ENCODE data around the gene TUBGCP2. TPM values are rescaled to one million over a fixed set of nuclear protein-coding genes. Genes with fewer than 3 reads are reported as not detected.

TUBGCP2 gene
- total and polyA plus RNA-seq, 9 of the 15 experiments (the other 6 are each of a cell fraction or from before 2014, with no cell fraction given) = 4.3 to 56.6 (median 28.4) TPM

DNA sequence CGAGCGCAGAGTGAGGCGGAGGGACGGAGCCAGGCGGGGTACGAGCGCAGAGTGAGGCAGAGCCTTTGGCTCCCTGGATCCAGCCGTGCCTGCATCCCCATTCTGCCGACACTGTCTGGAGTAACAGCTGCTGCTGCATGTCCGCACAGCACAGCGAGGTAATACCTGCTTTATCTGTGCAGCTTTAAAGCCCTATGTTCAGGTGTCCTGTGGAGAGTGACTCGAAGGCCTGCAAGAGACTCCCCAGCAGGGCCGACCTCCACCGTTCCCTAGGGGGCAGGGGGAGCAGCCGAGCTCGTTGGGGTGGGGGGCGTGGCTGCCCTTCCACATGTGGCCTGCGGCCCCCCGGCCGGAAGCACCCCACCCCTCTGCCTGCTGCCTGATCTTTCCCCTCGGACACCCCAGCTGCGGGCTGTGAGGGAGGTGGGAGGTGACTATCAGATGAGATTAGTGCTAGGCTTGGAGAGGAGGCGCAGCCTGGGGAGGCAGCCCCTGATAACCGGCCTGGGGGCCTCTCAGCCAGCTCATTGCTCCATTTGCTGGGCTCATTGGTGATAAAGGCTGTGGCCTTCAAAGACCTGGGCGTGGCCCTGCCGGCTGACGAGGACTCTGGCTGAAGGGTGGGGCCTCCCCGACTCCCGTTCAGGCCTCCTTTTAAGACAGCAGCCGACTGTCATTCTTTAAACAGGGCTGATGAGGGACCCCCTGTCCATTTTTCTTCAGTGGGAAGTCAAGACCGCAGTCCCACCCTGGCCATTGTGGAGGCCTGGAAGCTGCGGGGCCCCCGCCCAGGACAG is 63.0 kb downstream of the TUBGCP2 start (continued):
- TF ChIP-seq CBFA2T2 (conservative IDR thresholded peaks at IDR 0.05) (peak; percentile 88), EP300 (IDR thresholded peaks at IDR 0.05; ENCODE audit: low read length) (peak; percentile 81; the same call in 1 of the 2 replicates), ZNF408 (CRISPR knock-in tag; IDR thresholded peaks at IDR 0.05; ENCODE audit: low read depth) (no peak), CBX5 (IDR thresholded peaks at IDR 0.05; ENCODE audit: borderline replicate concordance, low read depth) (0 out of 2 replicates have a peak, but pooled peaks have one; percentile 11), CXXC5 (CRISPR knock-in tag; IDR thresholded peaks at IDR 0.05) (peak; percentile 65), ZEB2 (IDR thresholded peaks at IDR 0.05) (peak; percentile 45; the same call in 1 of the 2 replicates), NUFIP1 (IDR thresholded peaks at IDR 0.05; ENCODE audit: partially characterized antibody) (no peak), ZNF23 (CRISPR knock-in tag; IDR thresholded peaks at IDR 0.05) (no peak), CCNT2 (IDR thresholded peaks at IDR 0.05; ENCODE audit: borderline replicate concordance, extremely low read depth, insufficient read length, low read depth, low read length) (peak; percentile 76), ZC3H4 (CRISPR knock-in tag; IDR thresholded peaks at IDR 0.05; ENCODE audit: borderline replicate concordance) (no peak), ETV1 (tag; conservative IDR thresholded peaks at IDR 0.05; ENCODE audit: low read depth) (no peak; the same call in none of the 2 replicates), HLTF (IDR thresholded peaks at IDR 0.05) (no peak), GATAD2A (IDR thresholded peaks at IDR 0.05) (0 out of 2 replicates have a peak, but pooled peaks have one; percentile 48), THRAP3 (IDR thresholded peaks at IDR 0.05; ENCODE audit: borderline replicate concordance) (no peak), TEAD4 (IDR thresholded peaks at IDR 0.05; ENCODE audit: low read length) (peak; percentile 76), TEAD4 (CRISPR knock-in tag; IDR thresholded peaks at IDR 0.05; ENCODE audit: borderline replicate concordance) (no peak), ELF4 (CRISPR knock-in tag; IDR thresholded peaks at IDR 0.05) (no peak), JUN (IDR thresholded peaks at IDR 0.05; ENCODE audit: borderline replicate concordance, low read depth, low read length) (no peak), JUN (CRISPR knock-in tag; IDR thresholded peaks at IDR 0.05; ENCODE audit: borderline replicate concordance) (no peak), ZNF561 (CRISPR knock-in tag; conservative IDR thresholded peaks at IDR 0.05) (no peak)
- TF ChIP-seq, protein P1, sequence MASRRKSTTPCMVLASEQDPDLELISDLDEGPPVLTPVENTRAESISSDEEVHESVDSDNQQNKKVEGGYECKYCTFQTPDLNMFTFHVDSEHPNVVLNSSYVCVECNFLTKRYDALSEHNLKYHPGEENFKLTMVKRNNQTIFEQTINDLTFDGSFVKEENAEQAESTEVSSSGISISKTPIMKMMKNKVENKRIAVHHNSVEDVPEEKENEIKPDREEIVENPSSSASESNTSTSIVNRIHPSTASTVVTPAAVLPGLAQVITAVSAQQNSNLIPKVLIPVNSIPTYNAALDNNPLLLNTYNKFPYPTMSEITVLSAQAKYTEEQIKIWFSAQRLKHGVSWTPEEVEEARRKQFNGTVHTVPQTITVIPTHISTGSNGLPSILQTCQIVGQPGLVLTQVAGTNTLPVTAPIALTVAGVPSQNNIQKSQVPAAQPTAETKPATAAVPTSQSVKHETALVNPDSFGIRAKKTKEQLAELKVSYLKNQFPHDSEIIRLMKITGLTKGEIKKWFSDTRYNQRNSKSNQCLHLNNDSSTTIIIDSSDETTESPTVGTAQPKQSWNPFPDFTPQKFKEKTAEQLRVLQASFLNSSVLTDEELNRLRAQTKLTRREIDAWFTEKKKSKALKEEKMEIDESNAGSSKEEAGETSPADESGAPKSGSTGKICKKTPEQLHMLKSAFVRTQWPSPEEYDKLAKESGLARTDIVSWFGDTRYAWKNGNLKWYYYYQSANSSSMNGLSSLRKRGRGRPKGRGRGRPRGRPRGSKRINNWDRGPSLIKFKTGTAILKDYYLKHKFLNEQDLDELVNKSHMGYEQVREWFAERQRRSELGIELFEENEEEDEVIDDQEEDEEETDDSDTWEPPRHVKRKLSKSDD (conservative IDR thresholded peaks at IDR 0.05; ENCODE audit: low read length) = no peak
- TF ChIP-seq, protein P2, sequence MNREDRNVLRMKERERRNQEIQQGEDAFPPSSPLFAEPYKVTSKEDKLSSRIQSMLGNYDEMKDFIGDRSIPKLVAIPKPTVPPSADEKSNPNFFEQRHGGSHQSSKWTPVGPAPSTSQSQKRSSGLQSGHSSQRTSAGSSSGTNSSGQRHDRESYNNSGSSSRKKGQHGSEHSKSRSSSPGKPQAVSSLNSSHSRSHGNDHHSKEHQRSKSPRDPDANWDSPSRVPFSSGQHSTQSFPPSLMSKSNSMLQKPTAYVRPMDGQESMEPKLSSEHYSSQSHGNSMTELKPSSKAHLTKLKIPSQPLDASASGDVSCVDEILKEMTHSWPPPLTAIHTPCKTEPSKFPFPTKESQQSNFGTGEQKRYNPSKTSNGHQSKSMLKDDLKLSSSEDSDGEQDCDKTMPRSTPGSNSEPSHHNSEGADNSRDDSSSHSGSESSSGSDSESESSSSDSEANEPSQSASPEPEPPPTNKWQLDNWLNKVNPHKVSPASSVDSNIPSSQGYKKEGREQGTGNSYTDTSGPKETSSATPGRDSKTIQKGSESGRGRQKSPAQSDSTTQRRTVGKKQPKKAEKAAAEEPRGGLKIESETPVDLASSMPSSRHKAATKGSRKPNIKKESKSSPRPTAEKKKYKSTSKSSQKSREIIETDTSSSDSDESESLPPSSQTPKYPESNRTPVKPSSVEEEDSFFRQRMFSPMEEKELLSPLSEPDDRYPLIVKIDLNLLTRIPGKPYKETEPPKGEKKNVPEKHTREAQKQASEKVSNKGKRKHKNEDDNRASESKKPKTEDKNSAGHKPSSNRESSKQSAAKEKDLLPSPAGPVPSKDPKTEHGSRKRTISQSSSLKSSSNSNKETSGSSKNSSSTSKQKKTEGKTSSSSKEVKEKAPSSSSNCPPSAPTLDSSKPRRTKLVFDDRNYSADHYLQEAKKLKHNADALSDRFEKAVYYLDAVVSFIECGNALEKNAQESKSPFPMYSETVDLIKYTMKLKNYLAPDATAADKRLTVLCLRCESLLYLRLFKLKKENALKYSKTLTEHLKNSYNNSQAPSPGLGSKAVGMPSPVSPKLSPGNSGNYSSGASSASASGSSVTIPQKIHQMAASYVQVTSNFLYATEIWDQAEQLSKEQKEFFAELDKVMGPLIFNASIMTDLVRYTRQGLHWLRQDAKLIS (CRISPR knock-in tag; IDR thresholded peaks at IDR 0.05) = no peak
